GM21723 (cell line): ENCODE measurements around the gene FMNL2.

Experiments used
- ATAC-seq: cut with Tn5 transposase; IDR thresholded peaks from one replicate; pipeline ENCODE4 v1.9.1; 2021; ENCODE audit warnings: mild to moderate bottlenecking, moderate library complexity; ENCODE audit not compliant: unreplicated experiment

The FMNL2 gene

DNA sequence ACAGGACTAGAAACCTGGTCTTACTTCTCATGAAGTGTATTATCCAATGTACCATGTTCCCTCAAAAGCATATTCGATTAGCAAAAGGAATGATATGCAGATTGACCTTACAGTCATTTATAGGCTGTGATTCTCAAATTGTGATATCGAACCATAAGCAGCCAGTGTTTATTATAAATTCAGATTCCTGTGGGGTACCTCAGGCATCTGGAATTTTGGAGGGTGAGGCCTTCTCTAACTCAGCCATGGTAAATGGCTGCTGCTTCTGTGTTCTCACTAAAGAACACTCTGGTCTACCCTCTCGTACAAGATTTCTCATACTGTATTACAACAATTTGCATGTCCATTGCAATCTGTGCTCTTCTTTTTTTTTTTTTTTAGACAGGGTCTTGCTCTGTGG is 297.8 kb downstream of the FMNL2 start:
- ATAC-seq, result no peak

DNA sequence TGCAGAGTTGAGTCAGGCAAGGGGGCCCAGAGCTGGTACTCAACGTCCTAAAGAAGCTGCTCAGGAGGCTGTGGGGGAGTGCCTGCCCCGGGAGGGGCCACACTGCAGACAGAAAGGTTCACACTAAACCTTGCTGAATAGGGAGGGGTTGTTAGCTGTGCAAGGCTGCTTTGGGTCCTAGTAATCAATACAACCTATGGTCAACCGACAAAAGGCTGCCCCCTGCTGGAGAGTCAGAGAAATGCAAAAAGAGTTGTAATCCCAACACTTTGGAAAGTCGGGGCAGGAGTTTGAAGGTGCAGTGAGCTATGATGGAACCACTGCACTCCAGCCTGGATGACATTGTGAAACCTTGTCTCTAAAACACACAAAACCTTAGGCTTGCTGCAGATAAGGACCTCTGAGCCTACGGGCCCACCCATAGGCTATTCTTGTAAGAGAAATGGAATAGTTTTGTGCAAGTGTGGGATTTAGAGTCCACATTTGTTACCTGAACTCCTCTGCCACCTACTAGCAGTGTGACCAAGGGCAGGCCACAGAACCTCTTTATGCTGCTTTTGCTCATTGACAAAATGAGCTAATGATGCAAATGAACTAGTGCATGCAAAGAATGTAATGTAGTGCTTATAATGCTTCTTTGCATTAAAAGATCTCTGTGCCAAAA is 300.8 kb downstream of the FMNL2 start:
- peak; percentile 78 for ATAC-seq

DNA sequence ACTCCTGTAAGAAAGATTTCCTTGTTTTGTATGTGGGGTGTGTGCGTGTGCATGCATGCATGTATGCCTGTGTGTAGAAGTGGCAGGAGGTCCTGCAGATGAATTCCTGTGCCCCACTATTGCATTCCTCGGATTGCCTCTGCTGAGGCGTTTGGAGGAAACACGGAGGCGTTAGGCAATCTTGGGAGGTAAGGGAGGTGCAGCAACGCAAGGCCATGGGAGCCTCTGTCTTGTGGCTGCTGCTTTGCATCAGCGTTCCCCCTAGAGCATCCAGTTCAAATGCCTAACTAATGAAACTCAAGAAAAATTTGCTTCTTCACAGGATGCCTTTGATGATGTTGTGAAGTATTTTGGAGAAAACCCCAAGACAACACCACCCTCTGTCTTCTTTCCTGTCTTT is 302.3 kb downstream of the FMNL2 start:
- no peak for ATAC-seq

DNA sequence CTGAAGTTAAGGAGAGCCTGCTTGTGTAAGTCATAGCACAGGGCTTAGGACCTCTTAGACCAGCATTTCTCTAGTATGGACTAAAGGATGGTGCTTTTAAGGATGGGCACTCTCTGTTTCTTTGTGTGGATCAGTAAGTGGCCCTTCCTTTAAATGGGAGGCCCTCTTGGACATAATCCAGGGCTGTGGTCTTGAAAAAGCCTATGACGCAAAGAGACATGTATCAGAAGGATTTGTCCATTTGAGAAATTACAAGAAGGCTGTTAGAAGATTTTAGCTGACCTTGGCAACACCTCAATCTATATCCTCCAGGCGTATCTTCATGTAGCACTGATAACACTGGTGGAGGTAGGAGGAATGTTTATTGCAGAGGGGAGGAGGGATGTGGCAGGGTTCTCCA is 303.1 kb downstream of the FMNL2 start:
- ATAC-seq, result no peak

DNA sequence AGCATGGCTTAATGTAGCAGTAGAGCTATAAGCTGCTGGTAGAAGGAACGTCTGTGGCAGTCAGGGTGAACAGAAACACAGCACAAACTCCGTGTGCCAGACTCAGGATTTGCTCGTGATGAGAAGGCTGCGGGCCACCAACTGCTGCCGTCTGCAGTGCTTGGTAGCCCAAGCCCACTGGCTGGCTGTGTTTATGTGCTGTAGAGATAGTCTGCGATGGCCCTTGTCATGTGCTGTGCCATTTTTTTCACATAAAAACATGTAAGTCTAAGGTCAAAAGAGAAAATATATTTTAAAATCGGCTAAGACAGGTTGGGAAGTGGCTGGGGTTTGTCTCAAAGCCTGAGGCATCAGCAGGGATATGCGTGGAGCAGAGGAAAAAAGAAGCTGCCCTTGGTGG is 303.6 kb downstream of the FMNL2 start:
- no peak for ATAC-seq

DNA sequence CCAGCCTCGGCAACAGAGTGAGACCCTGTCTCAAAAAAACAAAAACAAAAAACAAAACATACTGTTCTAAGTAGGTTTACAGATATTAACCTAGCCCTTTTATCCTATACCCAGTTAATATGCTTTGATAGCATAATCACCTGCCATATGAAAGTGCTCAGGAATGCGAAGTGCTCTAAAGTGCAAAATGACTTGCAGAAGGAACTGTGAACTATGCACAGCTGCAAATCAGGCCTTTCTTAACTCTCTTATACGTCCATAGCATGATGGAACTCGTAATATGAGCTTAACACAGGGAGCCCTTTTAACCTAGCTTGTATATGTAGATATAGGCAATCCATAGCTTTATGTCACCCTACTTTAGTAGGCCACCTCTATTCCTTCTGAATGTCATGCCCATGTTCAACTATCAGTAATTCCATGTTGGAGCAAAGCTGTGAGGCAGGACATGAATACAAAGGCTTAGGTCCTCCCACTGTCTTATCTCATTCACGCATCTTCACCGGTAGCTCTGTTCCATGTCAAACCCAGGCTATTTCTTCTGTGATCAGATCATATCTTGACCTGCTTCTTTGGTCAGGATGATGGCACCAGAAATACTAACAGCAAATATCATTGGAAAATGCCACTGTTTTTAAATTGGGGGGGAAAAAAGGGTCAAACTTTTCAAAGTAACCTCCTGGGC is 309.4 kb downstream of the FMNL2 start:
- ATAC-seq, result no peak

DNA sequence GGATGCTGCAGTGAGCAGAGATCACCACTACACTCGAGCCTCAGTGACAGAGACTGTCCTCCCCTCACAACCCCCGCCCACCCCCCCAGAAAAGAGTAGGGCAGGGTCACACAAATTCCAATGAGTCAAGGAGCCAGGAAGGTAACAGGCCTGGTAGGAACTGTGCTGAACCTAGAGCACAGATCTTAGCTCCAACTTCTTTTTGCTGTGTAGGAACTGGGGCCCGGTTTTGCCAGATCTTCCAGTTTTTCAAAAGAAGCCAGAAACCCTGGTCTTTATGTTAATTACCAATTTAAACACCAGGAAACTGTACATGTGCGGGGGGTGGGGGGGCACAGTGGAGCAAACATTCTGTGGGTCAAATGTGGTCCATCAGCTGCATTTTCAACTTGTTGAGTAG is 311.3 kb downstream of the FMNL2 start:
- ATAC-seq, result no peak

DNA sequence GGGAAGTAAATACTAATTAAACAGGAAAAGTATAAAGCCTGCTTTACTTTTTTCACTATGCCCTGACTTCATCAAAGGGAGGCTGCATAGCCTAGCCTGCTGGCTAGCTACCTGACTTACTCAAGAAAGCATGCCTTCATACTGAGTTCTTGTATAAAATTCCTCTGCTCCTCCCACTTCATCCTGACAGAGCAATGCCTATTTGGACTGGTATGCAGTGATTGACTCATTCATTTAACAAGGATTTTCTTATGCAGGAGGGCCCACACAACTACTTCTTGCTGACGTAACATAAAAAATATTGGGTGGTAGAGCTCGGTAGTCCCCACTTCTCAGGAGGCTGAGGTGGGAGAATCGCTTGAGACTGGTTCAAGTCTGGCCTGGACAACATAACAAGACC is 311.8 kb downstream of the FMNL2 start:
- no peak for ATAC-seq

DNA sequence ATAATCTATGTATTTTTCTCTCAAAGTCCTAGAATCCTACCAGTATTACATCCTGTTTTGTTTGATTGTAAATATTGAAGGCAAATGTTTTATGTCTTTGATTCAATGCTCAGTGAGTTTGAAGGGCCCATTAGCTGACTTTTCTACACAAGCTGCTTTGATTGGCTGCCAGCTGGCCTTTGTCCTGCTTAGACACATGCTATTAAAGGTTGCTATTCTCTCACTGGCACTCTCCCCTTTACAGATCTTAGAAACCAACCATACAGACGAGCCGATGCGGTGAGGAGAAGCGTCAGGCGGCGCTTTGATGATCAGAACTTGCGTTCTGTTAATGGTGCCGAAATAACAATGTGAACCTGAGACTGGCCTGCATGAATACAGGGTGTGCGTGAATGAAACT is 312.6 kb downstream of the FMNL2 start:
- ATAC-seq, result no peak

DNA sequence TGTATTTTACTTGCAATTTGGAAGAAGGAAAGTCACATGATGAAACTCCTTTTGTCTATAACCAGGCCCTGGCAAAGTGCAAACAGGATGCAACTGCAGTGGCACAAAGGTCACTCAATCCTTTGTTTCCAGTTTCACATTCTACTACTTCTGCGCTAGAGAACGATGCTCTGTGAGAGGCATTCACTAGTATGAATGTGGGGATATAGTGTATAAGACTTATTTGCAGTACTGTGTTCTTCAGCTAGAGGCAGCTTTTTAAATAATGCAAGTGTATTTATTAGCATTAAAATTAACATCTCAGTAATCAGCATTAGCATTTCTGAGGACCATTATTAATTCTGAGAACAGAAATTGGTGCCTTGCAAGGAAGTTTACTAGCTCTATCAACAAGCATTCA is 313.4 kb downstream of the FMNL2 start:
- no peak for ATAC-seq

DNA sequence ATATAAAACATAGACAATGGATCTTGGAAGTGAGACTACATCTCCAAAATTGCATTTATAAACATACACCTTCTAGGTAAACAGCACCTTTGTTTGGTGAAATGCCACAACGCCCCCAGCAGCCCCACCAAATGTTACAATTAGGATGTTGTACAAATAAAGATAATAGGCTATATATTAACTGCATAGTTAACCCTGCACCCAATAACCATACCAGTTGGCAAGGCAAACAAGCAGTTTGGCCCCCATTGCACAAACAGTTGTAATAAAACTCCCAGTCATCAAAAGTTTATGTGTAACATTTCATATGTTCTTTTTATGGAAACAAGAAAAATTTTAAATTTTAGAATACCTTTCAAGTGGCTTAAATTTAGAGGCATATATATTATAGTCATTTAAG is 315.0 kb downstream of the FMNL2 start:
- no peak for ATAC-seq

DNA sequence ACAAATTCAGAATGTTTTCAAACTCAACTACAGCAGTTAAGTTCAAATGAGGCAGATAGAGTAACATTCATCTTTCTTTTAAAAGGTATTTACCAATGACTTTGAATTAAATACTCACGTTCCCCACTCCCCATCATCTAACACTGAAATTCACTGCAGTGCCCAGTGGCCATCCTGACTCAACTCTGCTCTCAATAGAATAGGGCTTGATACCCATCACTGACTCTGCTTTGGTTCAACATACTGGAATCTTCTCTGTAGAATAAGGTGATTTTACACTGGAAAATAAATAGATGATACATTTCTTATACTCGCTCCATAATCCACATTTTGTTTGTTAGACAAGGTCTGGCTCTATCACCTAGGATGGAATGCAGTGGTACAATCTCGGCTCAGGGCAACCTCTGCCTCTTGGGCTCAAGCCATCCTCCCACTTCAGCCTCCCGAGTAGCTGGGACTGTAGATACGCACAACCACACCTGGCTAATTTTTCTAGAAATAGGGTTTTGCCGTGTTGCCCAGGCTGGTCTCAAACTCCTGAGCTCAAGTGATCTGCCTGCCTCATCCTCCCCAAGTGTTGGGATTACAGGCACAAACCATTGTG is 315.9 kb downstream of the FMNL2 start:
- no peak for ATAC-seq

DNA sequence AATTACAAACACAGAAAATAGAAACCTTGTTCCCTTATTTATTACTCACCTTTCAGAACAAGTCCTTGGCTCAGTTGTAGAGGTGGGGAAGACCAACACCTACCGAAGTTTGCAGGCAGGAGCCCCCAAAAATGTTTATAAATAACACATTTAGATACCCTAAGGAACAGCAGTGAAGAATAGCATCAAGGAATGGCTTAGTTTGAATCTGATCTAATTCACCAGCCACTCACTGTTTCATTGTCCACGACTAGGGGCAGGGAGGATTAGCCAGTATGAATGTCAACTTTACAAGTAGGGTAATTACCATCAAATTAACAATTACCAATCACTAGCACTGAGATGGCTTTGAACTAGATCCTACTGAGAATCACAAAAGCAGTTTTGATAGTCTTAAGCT is 316.9 kb downstream of the FMNL2 start:
- no peak for ATAC-seq

DNA sequence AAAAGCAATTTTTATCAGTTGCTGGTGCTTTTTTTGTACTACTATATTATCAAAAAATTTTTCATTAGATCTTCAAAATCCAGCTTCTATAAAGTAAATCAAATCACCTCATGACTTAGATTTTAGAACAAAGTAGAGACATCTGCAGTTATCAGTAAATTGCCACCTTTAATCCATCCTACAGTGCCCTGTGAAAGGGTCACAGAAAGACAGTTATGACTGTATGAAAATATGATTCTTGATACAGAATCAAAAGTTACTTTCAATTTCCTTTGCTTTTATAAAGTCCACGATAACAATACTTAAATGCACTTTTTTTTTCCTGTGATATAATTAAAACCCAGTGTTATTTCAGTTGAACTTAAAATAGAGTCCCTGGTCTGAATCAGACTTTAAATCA is 320.9 kb downstream of the FMNL2 start:
- no peak for ATAC-seq

DNA sequence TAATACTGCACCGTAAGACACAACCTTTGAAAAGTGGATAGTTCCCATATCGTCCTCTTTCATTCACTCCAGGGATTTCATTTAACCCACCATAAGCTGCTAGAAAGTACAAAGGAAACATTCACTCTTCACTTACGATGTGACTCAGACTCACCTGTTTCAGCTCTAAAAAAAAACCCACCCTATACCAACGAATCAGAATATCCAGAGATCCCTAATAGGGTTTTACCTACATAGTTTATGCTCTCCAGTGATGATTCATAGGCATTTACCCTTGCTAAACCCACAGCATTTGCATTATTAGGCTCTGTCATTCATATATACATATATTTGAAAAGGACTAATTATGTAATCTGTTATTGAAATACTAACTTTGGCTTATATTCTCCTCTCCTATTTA is 322.1 kb downstream of the FMNL2 start:
- ATAC-seq, result peak; percentile 59

DNA sequence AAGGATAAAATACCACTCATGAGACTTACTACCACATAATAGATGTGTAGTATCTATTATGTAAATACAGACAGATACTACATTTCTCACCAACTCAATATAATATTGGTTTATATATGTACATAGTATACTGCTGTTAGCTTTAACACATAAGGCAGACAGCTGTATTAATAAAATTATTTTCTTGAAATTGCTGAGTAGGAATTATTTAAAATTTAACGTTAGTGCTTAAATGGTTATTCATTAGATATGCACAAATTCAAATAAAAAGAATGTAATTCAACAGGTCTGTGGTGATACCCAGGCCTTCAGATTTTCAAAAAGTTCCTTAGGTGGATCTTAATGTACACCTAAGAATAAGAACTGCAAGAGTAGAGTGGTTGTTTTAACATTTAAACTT is 323.2 kb downstream of the FMNL2 start:
- ATAC-seq, result no peak

DNA sequence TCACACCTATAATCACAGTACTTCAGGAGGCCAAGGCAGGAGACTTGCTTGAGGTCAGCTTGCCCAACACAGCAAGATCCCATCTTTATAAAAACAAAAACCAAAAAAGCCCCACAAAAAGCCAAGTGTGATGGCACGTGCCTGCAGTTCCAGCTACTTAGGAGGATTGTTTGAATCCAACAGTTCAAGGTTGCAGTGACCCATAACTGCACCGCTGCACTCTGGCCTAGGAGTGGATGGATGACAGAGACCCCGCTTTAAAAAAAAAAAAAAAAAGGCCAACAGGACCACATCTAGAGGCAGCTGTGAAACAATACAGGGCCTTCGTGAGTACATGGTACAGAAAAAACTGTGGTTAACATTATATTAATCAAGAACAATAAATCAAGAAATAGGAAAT is 326.1 kb downstream of the FMNL2 start:
- ATAC-seq, result no peak

DNA sequence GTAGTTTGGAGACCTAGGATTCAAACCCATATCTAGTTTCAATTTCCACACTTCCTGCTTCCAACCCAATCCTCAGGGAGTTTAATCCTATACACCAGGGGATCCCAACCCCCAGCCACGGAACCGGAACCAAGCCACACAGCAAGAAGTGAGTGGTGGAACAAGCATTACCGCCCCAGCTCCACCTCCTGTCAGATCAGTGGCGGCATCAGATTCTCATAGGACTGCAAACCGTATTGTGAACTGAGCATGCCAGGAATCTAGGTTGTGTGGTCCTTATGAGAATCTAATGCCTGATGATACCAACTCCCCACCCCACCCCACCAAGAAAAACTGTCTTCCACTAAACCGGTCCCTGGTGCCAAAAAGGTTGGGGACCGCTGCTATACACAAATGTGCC is 329.8 kb downstream of the FMNL2 start:
- no peak for ATAC-seq

DNA sequence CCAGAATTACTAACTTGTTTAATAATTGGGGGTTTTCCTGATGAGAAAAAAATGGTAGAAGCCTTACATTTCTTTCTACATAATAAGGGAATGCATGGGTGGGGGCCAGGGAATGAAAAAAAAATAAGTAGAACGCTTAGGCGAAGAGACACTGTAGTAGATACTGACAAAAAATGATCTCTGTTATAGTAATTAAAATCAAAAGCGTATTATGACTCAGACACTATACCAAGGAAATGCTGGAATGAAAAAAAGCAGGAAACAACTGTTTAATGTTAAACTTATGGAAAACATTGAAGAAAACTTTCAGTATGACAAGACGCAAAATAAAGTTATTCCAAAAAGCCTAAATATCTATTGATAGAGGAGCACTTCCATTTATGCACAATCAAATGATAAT is 339.4 kb downstream of the FMNL2 start:
- no peak for ATAC-seq

DNA sequence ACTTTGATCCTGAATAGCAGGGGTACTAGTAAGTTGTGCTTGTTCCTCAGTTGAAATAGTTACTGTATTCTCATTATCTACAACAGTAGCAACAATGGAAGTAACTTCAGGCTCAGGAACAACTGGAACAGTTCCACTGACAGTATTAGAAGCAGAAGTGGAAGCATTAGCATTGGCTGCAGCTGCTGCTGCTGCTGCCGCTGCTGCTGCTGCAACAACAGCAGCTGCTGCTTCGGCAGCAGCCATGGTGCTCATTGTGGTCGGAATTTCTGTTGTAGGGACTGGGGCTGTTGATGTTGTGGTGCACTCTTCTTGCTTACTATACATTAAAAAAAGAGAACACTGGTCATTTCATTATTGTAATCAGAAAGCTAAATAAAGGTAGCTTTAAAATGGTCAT is 341.5 kb downstream of the FMNL2 start:
- ATAC-seq, result no peak

DNA sequence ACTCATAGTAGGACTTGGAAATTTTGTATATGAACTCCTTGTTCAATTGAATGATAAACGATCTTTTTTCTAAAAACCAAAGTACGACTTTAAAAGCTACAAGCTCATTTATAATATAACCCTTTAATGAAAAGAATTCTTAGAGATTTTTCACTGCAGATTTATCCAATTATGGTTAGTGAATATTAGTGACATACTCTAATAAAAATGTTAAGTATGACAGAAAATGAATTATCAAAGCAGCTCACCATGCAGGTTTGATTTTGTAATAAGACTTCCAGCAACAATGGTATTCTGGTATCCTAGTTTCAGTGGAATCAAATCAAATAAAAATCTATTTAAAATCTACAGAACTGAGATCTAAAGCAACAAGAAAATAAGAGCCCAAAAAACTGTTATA is 343.8 kb downstream of the FMNL2 start:
- ATAC-seq, result no peak

DNA sequence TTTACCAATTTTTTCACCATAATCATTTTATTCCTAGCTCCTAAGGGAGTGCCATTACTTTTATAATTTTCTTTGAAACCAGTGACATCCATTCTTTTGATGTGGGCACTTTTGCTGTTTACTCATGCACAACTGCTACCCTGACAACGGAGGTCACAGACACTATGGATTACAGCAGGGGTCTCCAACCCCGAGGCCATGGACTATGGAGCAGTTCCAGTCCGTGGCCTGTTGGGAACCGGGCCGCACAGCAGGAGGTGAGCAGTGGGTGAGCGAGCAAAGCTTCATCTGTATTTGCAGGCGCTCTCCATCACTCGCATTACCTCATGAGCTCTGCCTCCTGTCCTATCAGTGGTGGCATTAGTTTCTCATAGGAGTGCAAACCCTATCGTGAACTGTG is 347.7 kb downstream of the FMNL2 start:
- no peak for ATAC-seq

DNA sequence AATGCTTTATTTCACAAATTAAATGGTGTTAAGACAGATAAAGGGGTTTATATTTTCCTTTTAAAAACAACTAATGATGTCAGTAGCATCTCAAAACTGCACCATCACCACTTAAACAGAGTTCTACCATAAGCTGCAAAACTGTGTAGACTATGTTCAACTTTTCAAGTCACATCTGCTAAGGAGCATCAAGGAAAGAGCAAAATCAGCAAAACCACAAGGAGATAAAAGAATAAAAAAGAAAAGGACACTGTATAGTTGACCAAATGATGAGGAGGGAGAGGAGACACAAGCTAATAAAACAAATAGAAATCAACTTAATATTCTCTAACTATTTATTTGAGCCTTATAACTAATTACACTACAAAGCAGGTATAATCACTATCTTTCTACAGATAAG is 348.4 kb downstream of the FMNL2 start:
- ATAC-seq, result no peak
